ENCODE data around the gene NKD1. TPM values are rescaled to one million over a fixed set of nuclear protein-coding genes. Genes with fewer than 3 reads are reported as not detected.

The NKD1 gene
- total RNA-seq, 4 donors from 2014 or later, result 3.5 to 48.1 (median 8.9) TPM

DNA sequence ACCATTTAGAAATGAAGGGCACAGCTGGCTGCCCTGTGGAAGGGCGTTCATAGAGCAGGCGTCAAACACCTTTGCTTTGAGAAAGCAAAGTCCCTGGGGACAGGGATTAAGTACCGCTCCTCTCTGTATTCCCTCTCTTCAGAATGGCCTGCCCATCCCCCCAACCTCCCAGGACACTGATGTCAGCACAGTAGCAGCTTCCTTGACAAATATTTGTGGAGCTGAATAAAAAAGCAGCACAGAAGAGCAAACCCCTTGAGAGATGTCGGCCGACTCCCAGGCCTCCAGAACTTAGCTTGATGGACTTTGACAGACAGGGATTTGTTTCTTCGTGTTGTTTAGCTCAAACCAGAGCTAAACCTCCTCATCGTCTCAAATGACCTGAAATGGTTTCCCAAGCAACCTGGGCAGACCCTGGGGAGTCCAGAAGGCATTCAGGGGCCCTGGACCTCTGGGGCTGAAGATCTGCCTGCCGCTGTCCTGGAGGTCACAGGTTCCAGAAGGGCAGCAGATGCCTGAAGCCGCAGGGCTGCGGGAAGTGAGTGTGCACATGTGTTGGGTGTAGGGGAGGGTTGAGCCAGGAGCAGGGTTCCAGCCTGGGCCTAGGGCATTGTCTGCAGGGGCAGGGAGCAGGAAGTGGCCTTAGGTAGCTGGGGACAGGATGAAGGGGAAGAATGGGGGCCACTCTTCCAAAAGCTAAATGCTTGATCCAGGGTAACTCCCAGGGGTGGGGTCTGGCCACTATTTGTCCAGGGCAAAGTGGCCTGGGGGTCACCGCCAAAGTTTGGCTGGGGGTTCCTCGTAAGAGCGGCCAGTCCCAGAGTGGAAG, 42.3 kb upstream of the NKD1 start:
- no peak for DNase-seq
- Histone ChIP-seq H3K27me3 (no peaks in the 10 kb centered on the region), H3K4me1 (no peaks in the 10 kb centered on the region), H3K27ac (no peak overlapping the region), H3K4me3 (no peak overlapping the region), H3K36me3 (no peaks in the 10 kb centered on the region), H3K9me3 (no peaks in the 10 kb centered on the region)
- no peak for TF ChIP-seq POLR2A (IDR thresholded peaks at IDR 0.05)
- TF ChIP-seq, protein P1, sequence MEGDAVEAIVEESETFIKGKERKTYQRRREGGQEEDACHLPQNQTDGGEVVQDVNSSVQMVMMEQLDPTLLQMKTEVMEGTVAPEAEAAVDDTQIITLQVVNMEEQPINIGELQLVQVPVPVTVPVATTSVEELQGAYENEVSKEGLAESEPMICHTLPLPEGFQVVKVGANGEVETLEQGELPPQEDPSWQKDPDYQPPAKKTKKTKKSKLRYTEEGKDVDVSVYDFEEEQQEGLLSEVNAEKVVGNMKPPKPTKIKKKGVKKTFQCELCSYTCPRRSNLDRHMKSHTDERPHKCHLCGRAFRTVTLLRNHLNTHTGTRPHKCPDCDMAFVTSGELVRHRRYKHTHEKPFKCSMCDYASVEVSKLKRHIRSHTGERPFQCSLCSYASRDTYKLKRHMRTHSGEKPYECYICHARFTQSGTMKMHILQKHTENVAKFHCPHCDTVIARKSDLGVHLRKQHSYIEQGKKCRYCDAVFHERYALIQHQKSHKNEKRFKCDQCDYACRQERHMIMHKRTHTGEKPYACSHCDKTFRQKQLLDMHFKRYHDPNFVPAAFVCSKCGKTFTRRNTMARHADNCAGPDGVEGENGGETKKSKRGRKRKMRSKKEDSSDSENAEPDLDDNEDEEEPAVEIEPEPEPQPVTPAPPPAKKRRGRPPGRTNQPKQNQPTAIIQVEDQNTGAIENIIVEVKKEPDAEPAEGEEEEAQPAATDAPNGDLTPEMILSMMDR (IDR thresholded peaks at IDR 0.05), result no peak
- intact Hi-C loops (cut with DNase I; ENCODE audit: low total_unique reads), result no loop called here

DNA sequence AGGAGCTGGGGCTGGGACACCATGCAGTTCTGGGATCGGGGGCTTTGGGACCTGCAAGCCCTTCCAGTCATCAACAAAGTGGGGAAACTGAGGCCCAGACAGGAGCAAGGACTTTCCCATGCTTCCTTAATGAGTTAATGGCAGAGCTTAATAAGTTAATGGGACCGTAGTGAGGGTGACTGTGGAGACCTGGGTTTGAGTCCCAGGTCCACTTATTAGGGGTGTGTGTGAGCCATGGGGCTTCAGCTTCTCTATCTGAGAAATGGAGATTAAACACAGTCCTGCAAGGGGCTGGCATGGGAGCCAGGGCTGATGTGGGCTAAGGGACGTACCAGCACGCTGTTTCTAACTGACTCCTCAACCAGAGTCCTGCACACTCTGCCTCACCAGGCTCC, 41.7 kb upstream of the NKD1 start:
- intact Hi-C loops (cut with DNase I; ENCODE audit: low total_unique reads), result no loop called here
- no peaks in the 10 kb centered on the region for H3K4me1 ChIP-seq
- TF ChIP-seq, protein P1 (IDR thresholded peaks at IDR 0.05), result no peak
- TF ChIP-seq POLR2A (IDR thresholded peaks at IDR 0.05), result no peak
- no peaks in the 10 kb centered on the region for H3K27me3 ChIP-seq
- H3K27ac ChIP-seq, result no peak overlapping the region
- H3K9me3 ChIP-seq, result no peaks in the 10 kb centered on the region
- DNase-seq, result no peak
- H3K36me3 ChIP-seq, result no peaks in the 10 kb centered on the region
- H3K4me3 ChIP-seq, result no peak overlapping the region

DNA sequence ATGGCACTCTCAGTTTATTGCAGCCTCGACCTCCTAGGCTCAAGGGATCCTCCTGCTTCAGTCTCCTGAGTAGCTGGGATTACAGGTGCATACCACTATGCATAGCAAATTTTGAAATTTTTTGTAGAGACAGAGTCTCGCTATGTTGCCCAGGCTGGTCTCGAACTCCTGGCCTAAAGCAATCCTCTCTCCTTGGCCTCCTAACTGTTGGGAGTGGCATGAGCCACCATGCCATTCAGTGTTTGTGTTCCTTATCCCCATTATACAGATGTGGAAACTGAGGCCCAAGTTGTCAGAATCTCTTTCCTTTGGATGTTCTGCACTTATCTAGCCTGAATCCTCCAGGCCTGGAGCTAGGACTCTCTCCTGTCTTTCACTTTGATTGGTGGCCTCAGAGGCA, 40.8 kb upstream of the NKD1 start:
- H3K9me3 ChIP-seq, result no peaks in the 10 kb centered on the region
- intact Hi-C loops (cut with DNase I; ENCODE audit: low total_unique reads), result no loop called here
- no peak for TF ChIP-seq POLR2A (IDR thresholded peaks at IDR 0.05)
- TF ChIP-seq, protein P1 (IDR thresholded peaks at IDR 0.05), result no peak
- no peak overlapping the region for H3K27ac ChIP-seq
- H3K4me1 ChIP-seq, result no peaks in the 10 kb centered on the region
- H3K4me3 ChIP-seq, result no peak overlapping the region
- no peaks in the 10 kb centered on the region for H3K36me3 ChIP-seq
- no peak for DNase-seq
- no peaks in the 10 kb centered on the region for H3K27me3 ChIP-seq

DNA sequence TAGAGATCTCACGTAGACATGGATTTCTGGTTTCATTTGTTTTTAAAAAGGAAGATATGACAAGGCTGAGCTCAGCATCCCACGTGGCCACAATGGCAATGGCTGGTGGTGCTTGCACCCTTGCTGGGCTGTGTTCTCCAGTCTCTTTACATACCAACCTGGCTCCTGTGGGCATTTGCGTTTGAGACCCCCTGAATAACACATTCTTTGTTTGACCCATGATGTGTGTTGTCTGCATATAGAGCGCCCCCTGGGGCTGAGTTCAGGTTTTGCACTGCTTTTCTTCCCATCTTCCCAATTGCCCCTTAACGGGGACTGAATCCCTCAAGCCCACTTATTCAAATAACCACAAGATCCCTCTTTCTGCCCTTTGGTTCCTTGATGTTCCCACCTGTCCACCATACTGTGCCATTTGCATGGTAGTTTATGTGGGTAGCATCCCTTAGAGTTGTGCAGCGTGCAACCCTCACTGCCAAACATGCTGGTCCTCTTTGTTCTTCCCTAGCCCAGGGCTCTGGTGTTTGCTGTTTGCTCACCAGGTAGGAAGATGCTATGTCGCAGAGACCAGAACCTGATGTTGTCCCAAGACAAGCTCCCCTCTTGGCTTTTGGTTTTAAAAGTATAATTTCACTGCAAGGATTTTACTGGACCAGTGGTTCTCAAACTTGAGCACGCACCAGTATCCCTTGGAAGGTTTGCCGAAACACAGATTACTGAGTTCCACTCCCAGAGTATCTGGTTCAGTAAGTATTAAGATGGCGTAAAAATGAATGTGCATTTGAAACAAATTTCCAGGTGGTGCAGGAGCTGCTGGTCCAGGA, 38.5 kb upstream of the NKD1 start:
- DNase-seq, result no peak
- intact Hi-C loops (cut with DNase I; ENCODE audit: low total_unique reads), result no loop called here
- no peak overlapping the region for H3K27ac ChIP-seq
- TF ChIP-seq, protein P1 (IDR thresholded peaks at IDR 0.05), result no peak
- TF ChIP-seq POLR2A (IDR thresholded peaks at IDR 0.05), result no peak
- no peak overlapping the region for H3K4me3 ChIP-seq
- H3K9me3 ChIP-seq, result peaks cover 0 to 3% of the 10 kb centered on the region in 2 donors
- H3K4me1 ChIP-seq, result no peaks in the 10 kb centered on the region
- no peaks in the 10 kb centered on the region for H3K36me3 ChIP-seq
- no peaks in the 10 kb centered on the region for H3K27me3 ChIP-seq

DNA sequence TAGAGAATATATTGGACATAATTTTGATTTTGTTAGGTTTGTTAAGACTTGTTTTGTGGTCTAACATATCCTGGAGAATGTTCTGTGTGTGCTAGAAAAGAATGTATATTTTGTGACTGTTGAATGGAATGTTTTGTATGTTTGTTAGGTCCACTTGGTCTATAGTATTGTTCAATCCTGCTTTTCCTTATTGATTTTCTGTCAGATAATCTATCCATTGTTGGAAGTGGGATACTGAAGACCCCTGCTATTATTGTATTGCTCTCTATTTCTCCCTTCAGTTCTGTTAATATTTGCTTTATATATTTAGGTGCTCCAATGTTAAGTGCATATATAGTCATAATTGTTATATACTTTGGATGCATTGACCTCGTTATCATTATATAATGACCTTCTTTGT, 33.0 kb upstream of the NKD1 start:
- H3K27ac ChIP-seq, result no peak overlapping the region
- TF ChIP-seq POLR2A (IDR thresholded peaks at IDR 0.05), result no peak
- TF ChIP-seq, protein P1 (IDR thresholded peaks at IDR 0.05), result no peak
- no peak overlapping the region for H3K4me3 ChIP-seq
- no peaks in the 10 kb centered on the region for H3K36me3 ChIP-seq
- H3K4me1 ChIP-seq, result no peaks in the 10 kb centered on the region
- peaks cover 0 to 11% of the 10 kb centered on the region in 2 donors for H3K9me3 ChIP-seq
- intact Hi-C loops (cut with DNase I; ENCODE audit: low total_unique reads), result no loop called here
- peaks cover 0 to 3% of the 10 kb centered on the region in 2 donors for H3K27me3 ChIP-seq
- DNase-seq, result no peak

All from uterus (tissue), 4 donors.